GM15510 (cell line): ENCODE results near the gene PDAP1.

Experiments used
- POLR2A ChIP-seq: IDR thresholded peaks from 3 replicates; pipeline ENCODE4 v1.6.1; 2011; ENCODE audit warnings: borderline replicate concordance; ENCODE audit not compliant: insufficient read length; ENCODE audit errors: extremely low read depth

Gene PDAP1

GRCh38 chr7:99352247-99352646 lies 56.1 kb downstream of the PDAP1 start:
- no peak for TF ChIP-seq POLR2A
